IMR-90 (cell line): ENCODE data around the gene PBX4. TPM values are rescaled to one million over a fixed set of nuclear protein-coding genes. Genes with fewer than 3 reads are reported as not detected.

Experiments
- ATAC-seq: fragments of 200-7000 bp; cut with Tn5 transposase; 2 replicates; pipeline ENCODE4 v1.9.1; 2020; ENCODE audit warnings: low read depth, mild to moderate bottlenecking, moderate library complexity
- BruUV-seq: library from RNA; stranded (reverse); fragments of 400-500 nt; replicated peaks from 2 replicates; lab custom pipeline; 2021; lab: Mats Ljungman, UMichigan
- CTCF ChIA-PET: fragments of 300-600 bp; formaldehyde crosslinking; extraction: SDS; loops from one replicate; lab custom pipeline; 2021; ENCODE audit warnings: antibody characterized with exemption; lab: Yijun Ruan, JAX
- POLR2A ChIA-PET: fragments of 300-600 bp; sonication (Branson Sonifier 250); formaldehyde crosslinking; loops from one replicate; lab custom pipeline; 2022; ENCODE audit warnings: antibody characterized with exemption; ENCODE audit not compliant: unreplicated experiment; lab: Charles Lee
- DNase-seq: peaks from one replicate; pipeline ENCODE4 v3.0.0; 2013
- H2AFZ ChIP-seq: replicated peaks from 2 replicates; pipeline ENCODE3; 2013; ENCODE audit warnings: low read length, mild to moderate bottlenecking; ENCODE audit not compliant: poor library complexity
- H2AK5ac ChIP-seq: 2 replicates; pipeline ENCODE4 v1.6.1; 2013; ENCODE audit warnings: low read depth, low read length, inconsistent platforms
- H2AK9ac ChIP-seq: replicated peaks from 2 replicates; pipeline ENCODE3; 2013; ENCODE audit warnings: mild to moderate bottlenecking, low read depth, low read length, moderate library complexity; ENCODE audit not compliant: poor library complexity
- H2BK120ac ChIP-seq: 2 replicates; pipeline ENCODE4 v1.6.1; 2013; ENCODE audit warnings: low read depth, low read length, inconsistent platforms
- H2BK15ac ChIP-seq: 3 replicates; pipeline ENCODE4 v1.6.1; 2013; ENCODE audit warnings: low read depth, low read length, inconsistent platforms
- H2BK20ac ChIP-seq: 2 replicates; pipeline ENCODE4 v1.6.1; 2013; ENCODE audit warnings: low read depth, mild to moderate bottlenecking, inconsistent platforms, low read length, moderate library complexity
- H2BK5ac ChIP-seq: 2 replicates; pipeline ENCODE4 v1.6.1; 2013; ENCODE audit warnings: mild to moderate bottlenecking, low read depth, low read length, inconsistent platforms; ENCODE audit not compliant: poor library complexity, severe bottlenecking
- H3K14ac ChIP-seq: replicated peaks from 2 replicates; pipeline ENCODE4 v1.6.1; 2013; ENCODE audit warnings: low read depth, low read length, inconsistent platforms
- H3K18ac ChIP-seq: 2 replicates; pipeline ENCODE4 v1.6.1; 2013; ENCODE audit warnings: low read depth, low read length, control low read depth
- H3K23ac ChIP-seq: 2 replicates; pipeline ENCODE4 v1.6.1; 2013; ENCODE audit warnings: low read depth, low read length, inconsistent platforms
- H3K27ac ChIP-seq: 2 replicates; pipeline ENCODE4 v1.5.1; 2013; ENCODE audit warnings: mild to moderate bottlenecking, control low read depth, low read length; ENCODE audit not compliant: insufficient read depth
- H3K27me3 ChIP-seq: 2 replicates; pipeline ENCODE4 v1.6.1; 2013; ENCODE audit warnings: low read length; ENCODE audit not compliant: control insufficient read depth, insufficient read depth
- H3K36me3 ChIP-seq: 2 replicates; pipeline ENCODE4 v1.6.1; 2013; ENCODE audit warnings: low read length, mixed read lengths; ENCODE audit not compliant: control insufficient read depth, insufficient read depth
- H3K4ac ChIP-seq: 2 replicates; pipeline ENCODE4 v1.6.1; 2013; ENCODE audit warnings: low read depth, low read length, inconsistent platforms
- H3K4me1 ChIP-seq: 2 replicates; pipeline ENCODE4 v1.6.1; 2013; ENCODE audit warnings: low read length, mixed read lengths; ENCODE audit not compliant: control insufficient read depth, insufficient read depth
- H3K4me2 ChIP-seq: 2 replicates; pipeline ENCODE4 v1.6.1; 2013; ENCODE audit warnings: low read depth, mild to moderate bottlenecking, control low read depth, low read length, moderate library complexity
- H3K4me3 ChIP-seq: 2 replicates; pipeline ENCODE4 v1.5.1; 2013; ENCODE audit warnings: low read depth, mild to moderate bottlenecking, control low read depth, low read length, moderate library complexity; ENCODE audit not compliant: insufficient read depth
- H3K56ac ChIP-seq: 2 replicates; pipeline ENCODE4 v1.6.1; 2013; ENCODE audit warnings: low read length, inconsistent platforms; ENCODE audit not compliant: insufficient read depth; ENCODE audit errors: extremely low read depth
- H3K79me1 ChIP-seq, 2 experiments: 2 replicates each; pipeline ENCODE4 v1.6.1; 2013; ENCODE audit warnings: low read length in 2 of 2, inconsistent platforms in 1 of 2, low read depth in 1 of 2
- H3K9ac ChIP-seq: 2 replicates; pipeline ENCODE4 v1.6.1; 2013; ENCODE audit warnings: low read depth, low read length, control low read depth
- H3K9me1 ChIP-seq: 2 replicates; pipeline ENCODE4 v1.6.1; 2013; ENCODE audit warnings: low read length, inconsistent platforms; ENCODE audit not compliant: insufficient read depth
- H3K9me3 ChIP-seq: 2 replicates; pipeline ENCODE4 v1.6.1; 2013; ENCODE audit warnings: low read length; ENCODE audit not compliant: control insufficient read depth, insufficient read depth
- H4K20me1 ChIP-seq: 2 replicates; pipeline ENCODE4 v1.6.1; 2013; ENCODE audit warnings: low read length, inconsistent platforms; ENCODE audit not compliant: insufficient read depth
- H4K5ac ChIP-seq: 2 replicates; pipeline ENCODE4 v1.6.1; 2013; ENCODE audit warnings: mild to moderate bottlenecking, low read depth, low read length, control low read depth
- H4K8ac ChIP-seq, 2 experiments: 2 replicates each; pipeline ENCODE4 v1.6.1; 2013; ENCODE audit warnings: low read depth in 2 of 2, low read length in 2 of 2, control low read depth in 1 of 2, inconsistent platforms in 1 of 2
- H4K91ac ChIP-seq: 2 replicates; pipeline ENCODE4 v1.6.1; 2013; ENCODE audit warnings: low read depth, low read length, inconsistent platforms; ENCODE audit not compliant: insufficient read depth
- BHLHE40 ChIP-seq: fragments of 150-350 bp; IDR thresholded peaks from 2 replicates; pipeline ENCODE4 v1.6.1; 2016; ENCODE audit warnings: mild to moderate bottlenecking, low read depth, low read length
- CTCF ChIP-seq: conservative IDR thresholded peaks from 2 replicates; pipeline ENCODE4 v1.5.1; 2012; ENCODE audit warnings: mild to moderate bottlenecking, low read depth, low read length, improper control_type of control experiment
- RAD21 ChIP-seq: IDR thresholded peaks from 2 replicates; pipeline ENCODE4 v1.6.1; 2012; ENCODE audit warnings: low read length, improper control_type of control experiment
- RFX5 ChIP-seq: IDR thresholded peaks from 2 replicates; pipeline ENCODE4 v1.8.0; 2012; ENCODE audit warnings: low read depth, mild to moderate bottlenecking, low read length, moderate library complexity
- WGBS, 2 experiments: methylation state at CpG; one replicate each; pipeline versions ENCODE4 v1.1.5 to v1.1.7; 2013; ENCODE audit warnings: missing lambda C conversion rate in 2 of 2; ENCODE audit not compliant: insufficient read length in 1 of 2; ENCODE audit errors: extremely low coverage in 2 of 2; 5-methylcytosine and 5-hydroxymethylcytosine counted together
- dilution Hi-C: fragments of 300-500 bp; cut with HindIII; formaldehyde crosslinking; loops from one replicate; pipeline ENCODE4 v1.14.3; 2018; ENCODE audit warnings: low sequenced_read_pairs; ENCODE audit not compliant: unreplicated experiment
- in situ Hi-C: fragments of 300-500 bp; cut with MboI; formaldehyde crosslinking; loops from 3 replicates; pipeline ENCODE4 v1.14.3; 2019; ENCODE audit warnings: low sequenced_read_pairs, inconsistent platforms, mixed read lengths
- intact Hi-C: fragments of 100-400 bp; cut with micrococcal nuclease; formaldehyde crosslinking; loops from 2 replicates; pipeline ENCODE4 v1.10.0; 2022
- polyA plus RNA-seq, 3 experiments: library from polyadenylated mRNA; depleted of rRNA; stranded (reverse); fragments of >200 nt; gene quantifications; 2 replicates each; pipeline ENCODE4 v1.2.3, GENCODE V29; 2012; ENCODE audit warnings: low replicate concordance in 1 of 3
- total RNA-seq: library from RNA; depleted of rRNA; stranded (reverse); fragments of >200 nt; gene quantifications from 2 replicates; pipeline ENCODE4 v1.2.3, GENCODE V29; 2012

PBX4 gene
- total and polyA plus RNA-seq, 2 of the 4 experiments (the other 2 are of a cell fraction) = 0.90 to 2.9 TPM

GRCh38 chr19:19562665-19563347 is 55.7 kb downstream of the PBX4 start:
- Histone ChIP-seq H2BK120ac (no peak overlapping the region), H3K4me3 (no peak overlapping the region), H3K14ac (no peak overlapping the region), H4K20me1 (no peaks in the 10 kb centered on the region; the same call in 1 of the 2 replicates), H3K56ac (no peak overlapping the region), H3K9me3 (no peaks in the 10 kb centered on the region), H3K27ac (no peak overlapping the region), H2AK5ac (no peak overlapping the region), H2BK5ac (no peak overlapping the region), H4K91ac (no peak overlapping the region), H3K79me1 (no peaks in the 10 kb centered on the region), H3K9ac (no peak overlapping the region), H3K9me1 (no peaks in the 10 kb centered on the region; the same call in 1 of the 2 replicates), H2BK15ac (no peak overlapping the region), H3K18ac (no peak overlapping the region), H2AFZ (no peak overlapping the region), H3K36me3 (no peaks in the 10 kb centered on the region), H3K27me3 (no peaks in the 10 kb centered on the region), H3K4me1 (peaks cover 4% of the 10 kb centered on the region), H2AK9ac (no peak overlapping the region), H3K23ac (no peak overlapping the region), H2BK20ac (no peak overlapping the region), H4K5ac (no peak overlapping the region), H3K4ac (no peak overlapping the region), H4K8ac (no peak overlapping the region), H3K4me2 (no peak overlapping the region)
- no CpG with 5 or more reads among the region's 17 CpGs for WGBS, 2 experiments
- intact Hi-C loops (no loop called here), in situ Hi-C loops (no loop called here), dilution Hi-C loops (no loop called here)
- DNase-seq = no peak
- CTCF ChIA-PET = no interaction called here
- BruUV-seq = no TSS peak
- POLR2A ChIA-PET = no interaction called here
- ATAC-seq = no peak
- TF ChIP-seq RAD21 (0 out of 2 replicates have a peak, but pooled peaks have one; percentile 4), RFX5 (no peak), BHLHE40 (no peak), CTCF (no peak)
